Amniotic stem cell (primary cell): ENCODE data around the gene BTBD16.

Experiments used
- DNase-seq: peaks from one replicate; lab custom pipeline; 2025; lab: John Stamatoyannopoulos, UW

Gene BTBD16

DNA sequence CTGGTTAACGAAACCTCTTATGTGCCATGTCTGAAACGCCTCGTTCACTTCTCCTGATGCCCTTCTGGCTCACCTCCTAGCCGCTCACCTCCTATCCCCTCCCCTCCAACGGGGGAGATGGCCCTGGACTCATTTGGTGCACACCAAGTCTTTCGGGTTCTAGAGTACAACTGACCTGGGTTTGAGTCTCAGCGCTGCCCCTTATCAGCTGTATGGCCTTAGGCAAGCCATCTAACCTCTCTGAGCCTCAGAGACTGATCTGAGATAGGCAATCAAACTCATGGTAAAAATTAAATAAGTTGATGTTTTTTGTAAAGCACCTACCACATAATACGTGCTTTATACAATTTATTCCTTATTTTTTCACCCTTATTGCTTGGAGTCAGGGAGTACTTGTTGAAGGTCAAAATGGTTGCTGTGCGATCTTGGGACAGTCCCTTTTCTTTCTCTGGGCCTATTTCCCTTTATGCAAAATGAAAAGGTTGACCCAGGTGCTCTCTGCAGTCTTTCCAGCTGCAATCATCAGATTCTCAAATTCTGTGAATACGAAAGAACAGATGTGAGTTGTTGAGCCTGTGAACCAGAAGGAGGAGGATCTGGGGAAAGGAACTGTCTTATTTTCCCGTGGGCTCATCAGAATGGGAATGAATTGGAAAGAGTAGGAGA, 72.2 kb downstream of the BTBD16 start:
- DNase-seq: no peak

- DNase-seq: no peak
These were observed 72.8 kb downstream of the BTBD16 start for GRCh38 chr10:122343936-122344335.

DNA sequence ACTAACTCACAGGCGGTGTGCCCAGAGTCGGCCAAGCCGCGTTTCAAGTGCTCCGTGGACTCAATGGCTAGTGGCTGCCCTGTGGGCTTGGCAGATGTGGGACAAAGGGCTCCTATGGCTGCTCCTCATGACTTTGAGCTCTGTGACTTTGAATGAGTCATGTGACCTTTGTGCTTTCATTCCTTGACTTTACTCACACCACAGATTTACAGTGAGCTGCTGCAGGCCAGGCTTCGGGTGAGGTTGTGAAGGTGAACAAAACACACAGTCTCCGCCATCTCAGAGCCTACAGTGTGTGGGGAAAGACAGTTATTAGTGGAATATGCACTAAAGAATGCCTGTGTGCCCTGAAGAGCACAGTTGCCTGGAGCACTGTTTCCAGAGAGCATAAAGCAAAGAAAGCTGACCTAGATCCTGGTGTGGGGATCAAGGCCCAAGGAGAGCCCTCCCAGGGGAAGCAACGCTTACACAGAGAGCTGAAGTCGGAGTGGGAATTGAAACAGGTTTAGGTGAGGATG, 73.7 kb downstream of the BTBD16 start:
- no peak for DNase-seq

GRCh38 chr10:122346326-122346950, 75.3 kb downstream of the BTBD16 start:
- no peak for DNase-seq

- DNase-seq: no peak
These were observed 76.2 kb downstream of the BTBD16 start for GRCh38 chr10:122347170-122347841.

DNA sequence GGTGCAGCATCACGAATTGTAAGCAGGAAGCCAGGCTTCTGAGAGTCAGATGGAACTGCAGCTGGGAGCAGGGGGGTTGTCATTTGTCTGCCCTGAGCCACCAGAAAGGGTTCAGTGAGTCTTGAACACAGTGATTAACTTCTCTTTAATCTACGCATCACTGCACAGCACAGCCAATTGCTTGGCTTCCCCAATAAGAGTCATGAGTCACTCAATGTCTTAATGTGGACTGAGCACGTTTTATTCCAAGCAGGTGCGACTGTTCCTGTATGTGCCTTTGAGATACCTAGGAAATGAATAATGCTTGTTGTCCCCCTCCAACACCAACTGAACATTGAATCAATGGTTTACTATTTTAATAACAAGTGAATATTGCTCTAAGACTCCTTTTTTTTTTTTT, 77.4 kb downstream of the BTBD16 start:
- DNase-seq: no peak

DNA sequence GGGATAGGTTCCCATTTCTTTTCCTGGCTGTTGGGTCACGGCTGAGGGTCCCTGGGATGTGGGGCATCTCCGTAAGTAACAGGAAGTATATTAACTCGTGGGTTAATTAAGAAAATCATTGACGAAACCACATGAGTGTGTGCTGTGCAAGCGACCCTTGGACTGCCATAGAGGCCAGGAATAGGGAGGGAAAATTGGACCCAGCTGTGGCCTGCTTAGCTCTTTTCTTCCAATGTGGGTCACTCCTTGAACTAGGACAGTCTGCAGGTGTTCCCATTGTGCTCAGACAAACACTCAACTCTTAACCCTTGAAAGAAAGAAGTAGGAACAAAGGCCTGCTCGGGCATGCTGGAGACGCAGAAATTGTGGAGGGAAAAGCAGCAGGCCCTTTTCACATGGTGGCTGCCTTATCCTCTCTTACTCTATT, 77.9 kb downstream of the BTBD16 start:
- DNase-seq: no peak

- no peak for DNase-seq
These were observed 78.8 kb downstream of the BTBD16 start for GRCh38 chr10:122349758-122350369.

GRCh38 chr10:122350893-122351292, 79.8 kb downstream of the BTBD16 start:
- no peak for DNase-seq

DNA sequence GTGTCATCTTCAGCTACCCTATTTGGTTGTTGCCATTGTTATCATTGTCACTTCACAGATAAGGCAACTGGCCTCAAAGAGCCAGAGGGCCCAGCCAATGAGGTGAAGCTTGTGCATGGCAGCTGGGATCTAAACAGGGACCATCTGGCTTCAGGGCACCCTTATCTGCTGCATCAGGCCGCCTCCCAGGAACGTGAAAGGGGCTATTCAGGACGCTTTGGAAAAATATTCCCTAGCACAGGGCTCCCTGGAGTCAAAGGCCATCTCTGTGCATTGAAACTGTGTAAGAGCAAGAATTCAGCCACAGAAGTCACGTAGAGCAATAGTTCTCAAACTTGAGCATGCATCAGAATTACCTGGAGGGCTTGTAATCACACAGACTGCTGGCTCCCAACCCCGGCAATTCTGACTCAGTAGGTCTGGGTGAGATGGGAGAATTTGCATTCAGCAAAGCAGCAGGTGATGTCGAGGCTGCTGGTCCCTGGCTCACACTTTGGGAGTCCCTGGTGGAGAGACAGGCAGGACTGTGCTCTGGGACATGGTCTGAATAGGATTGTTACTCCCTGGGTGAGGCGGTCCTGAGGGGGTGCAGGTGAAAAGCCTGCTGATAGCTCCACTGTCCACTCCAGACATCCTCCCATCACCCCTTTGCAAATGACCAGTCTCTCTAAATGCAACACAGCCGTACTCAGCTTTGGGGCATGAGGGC, 81.9 kb downstream of the BTBD16 start:
- no peak for DNase-seq

GRCh38 chr10:122354383-122354782, 83.3 kb downstream of the BTBD16 start:
- no peak for DNase-seq

DNA sequence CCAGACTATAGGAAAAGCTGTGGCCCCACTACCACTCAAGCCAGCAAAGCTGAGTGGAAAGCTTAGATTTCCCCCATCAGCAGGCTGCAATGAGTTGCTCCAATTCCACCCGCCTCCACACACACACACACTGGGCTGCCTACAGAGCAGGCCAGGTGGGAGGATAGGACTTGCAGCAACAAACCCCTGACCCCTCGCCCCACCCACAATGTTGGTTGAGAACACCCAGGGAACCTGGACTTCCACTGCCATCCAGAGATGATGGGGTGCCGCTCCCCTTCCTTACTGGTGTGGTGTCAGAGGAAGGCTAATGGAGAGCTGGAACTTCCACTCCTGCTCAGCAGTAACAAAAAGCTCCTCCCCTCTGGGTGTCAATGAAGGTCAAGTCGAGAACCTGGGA, 86.6 kb downstream of the BTBD16 start:
- DNase-seq: no peak

- DNase-seq: no peak
These were observed 88.5 kb downstream of the BTBD16 start for GRCh38 chr10:122359621-122360020.

DNA sequence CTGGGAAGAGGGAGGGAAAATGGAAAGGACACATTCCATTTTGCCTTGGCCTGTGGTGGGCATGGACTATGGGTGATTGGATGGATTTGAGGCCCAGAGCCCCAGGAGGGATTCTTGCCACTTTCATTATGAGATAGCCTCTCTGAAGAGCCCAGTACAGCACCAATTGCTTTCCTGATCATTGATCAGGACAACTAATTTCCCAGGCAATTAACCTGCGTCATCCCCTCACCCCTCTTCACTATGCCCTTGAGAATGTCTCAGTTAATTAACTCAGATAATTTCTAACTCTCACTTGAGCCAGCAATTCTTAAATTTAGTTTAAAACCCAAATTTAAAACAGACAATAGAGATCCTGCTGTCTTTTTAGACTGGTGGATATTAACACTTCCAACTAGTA, 90.0 kb downstream of the BTBD16 start:
- no peak for DNase-seq

DNA sequence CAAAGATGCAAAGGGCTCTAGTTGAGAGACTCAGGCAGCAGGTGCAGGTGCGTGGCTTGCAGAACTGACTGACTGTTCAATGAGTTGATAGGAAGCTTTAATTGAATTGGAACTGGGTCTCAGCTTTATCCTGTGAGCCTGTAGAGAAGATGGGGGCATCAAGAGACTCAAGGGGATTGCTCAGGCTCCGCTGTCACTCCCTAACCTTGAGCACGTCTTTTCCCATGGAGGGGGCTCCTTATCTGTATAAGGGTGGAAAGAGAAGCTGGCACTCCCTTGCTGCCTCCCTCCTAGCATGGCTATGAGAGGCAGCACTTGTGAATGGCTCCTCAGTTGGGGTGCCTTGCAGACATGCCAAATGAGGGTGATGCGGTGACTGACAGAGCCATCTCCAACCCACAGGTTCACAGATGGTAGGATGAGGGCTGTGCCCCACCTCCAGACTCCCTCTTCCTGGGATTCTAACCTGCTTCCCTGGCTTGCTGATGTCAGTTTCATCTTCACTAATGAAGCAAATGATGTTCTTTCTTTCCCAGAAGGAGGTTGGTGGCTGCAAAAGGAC, 91.0 kb downstream of the BTBD16 start:
- no peak for DNase-seq

GRCh38 chr10:122362621-122363020, 91.5 kb downstream of the BTBD16 start:
- DNase-seq: no peak

DNA sequence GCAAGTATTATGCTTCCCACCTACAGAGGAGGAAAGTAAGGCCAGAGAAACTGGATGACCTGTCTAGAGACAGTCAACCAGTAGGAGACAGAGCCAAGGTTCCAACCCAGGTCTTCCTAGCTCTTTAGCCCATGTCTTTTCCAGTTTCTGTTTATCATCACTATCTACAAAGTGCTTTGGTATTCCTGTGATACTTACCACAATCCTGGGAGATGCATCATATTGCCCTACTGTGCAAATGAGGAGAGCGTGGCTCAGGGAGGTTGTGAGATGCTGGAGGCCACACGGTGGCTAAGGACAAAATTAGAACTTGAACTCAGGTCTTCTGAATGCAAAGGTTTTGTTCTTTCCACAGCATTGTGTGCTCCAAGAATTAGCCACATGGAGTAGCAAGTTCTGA, 92.2 kb downstream of the BTBD16 start:
- no peak for DNase-seq

DNA sequence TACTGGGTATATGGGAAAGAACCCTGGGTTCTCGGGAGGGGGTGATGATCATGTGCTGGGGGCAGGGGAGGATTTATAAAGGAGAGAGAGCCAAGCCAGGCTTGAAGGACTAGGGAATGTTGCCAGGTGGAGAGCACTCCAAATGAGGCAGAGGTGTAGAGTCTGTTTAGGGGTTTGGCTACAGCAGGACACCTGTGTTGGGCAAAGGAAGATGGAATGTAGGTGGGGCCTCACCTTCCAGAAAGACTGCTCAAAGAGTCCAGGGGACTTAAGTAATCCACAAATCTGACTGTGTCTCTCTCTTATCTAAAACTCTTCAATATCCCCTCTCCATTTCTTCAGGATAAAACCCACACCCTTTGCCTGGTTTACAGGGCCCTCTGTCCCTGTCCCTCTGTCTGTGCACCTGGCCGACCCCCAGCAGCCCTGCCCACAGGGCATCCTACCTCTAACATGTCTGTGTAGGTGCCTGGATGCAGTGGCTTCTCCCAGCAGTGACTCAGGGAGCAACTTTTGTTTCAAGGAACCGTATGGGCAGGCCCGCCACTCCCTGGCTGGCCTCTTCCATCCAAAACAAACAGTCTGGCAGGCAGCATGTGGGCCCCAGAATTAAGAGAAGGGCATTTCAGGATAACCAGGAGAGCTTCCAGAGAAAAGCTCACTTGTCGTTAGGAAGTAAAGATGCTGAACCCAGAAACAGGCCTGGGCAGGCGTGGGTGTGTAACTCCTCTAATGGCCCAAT, 92.8 kb downstream of the BTBD16 start:
- DNase-seq: no peak

DNA sequence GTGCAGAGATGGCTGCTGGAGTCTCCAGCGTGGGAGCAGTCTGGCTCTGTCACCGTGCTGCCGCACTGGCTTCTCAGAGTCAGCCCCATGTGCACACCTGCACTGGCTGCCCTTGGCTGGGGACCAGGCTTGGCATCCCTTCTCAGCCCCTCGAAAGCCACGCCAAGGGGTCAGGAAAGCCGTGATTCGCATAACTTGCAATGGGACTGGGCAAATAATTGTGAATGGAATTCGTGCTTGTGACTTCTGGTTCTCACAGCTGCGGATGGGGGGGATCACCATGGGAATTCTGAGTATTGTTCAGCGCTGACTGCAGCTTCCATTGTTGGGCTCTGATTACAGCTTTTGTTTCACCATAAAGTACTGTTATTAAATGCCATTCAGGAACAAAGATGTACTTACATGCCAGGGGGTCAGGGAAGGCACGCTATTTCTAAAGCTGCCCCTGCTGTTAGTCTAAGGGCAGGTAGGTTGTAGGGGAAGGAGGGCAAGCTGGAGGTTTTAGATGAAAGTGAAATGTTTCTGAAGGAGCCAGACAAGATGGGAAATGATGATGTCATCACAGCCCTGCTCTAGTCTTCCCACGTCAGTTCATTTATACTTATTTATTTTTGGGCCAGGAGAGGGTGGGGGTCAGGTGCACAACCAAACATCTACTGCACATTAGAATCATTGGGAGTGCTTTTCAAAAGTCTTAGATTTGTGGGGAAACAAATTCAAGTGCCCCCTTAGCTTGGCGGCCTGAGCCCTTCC, 97.6 kb downstream of the BTBD16 start:
- no peak for DNase-seq

DNA sequence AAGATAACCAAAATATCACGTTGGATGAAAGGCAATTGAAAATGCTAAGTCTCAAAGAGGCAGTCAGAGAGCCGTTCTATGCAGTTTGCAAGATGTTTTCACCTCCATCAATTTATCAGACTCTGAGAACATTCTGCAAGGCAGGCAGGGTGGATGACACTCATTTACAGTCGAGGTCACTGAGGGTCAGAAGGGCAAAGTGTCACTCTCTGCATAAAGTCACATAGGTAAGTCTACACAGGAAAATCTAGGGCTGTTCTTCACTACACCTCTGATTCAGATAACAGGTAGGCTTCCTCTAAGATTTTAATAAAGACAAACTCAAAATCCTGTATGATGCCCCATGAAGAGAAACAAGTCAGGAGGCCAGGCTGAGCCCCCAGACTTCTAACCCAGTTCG, 102.0 kb downstream of the BTBD16 start:
- no peak for DNase-seq
